Coronary artery (tissue), 2 donors: ENCODE results near the gene ZNF502.
"Not testable (repeated sequence)": the region's sequence is repeated elsewhere in the genome, so short reads cannot be mapped to it uniquely, and the experiment has no call there.

Experiments used
- DNase-seq: peaks from one replicate; pipeline ENCODE4 v3.0.0-alpha.2; 2017; ENCODE audit warnings: low spot score
- H3K27ac ChIP-seq, 2 donors: fragments of 200-600 bp; sonication (generic); one replicate each; pipeline ENCODE4 v1.5.1; 2016 to 2019
- H3K4me3 ChIP-seq: fragments of 200-600 bp; sonication (generic); 2 replicates; pipeline ENCODE4 v1.5.1; 2016; ENCODE audit warnings: mild to moderate bottlenecking, moderate library complexity
- TF ChIP-seq, protein P1 (sequence below): fragments of 200-600 bp; sonication (generic); IDR thresholded peaks from one replicate; pipeline ENCODE4 v1.5.1; 2019; ENCODE audit warnings: antibody characterized with exemption

ZNF502 gene

DNA sequence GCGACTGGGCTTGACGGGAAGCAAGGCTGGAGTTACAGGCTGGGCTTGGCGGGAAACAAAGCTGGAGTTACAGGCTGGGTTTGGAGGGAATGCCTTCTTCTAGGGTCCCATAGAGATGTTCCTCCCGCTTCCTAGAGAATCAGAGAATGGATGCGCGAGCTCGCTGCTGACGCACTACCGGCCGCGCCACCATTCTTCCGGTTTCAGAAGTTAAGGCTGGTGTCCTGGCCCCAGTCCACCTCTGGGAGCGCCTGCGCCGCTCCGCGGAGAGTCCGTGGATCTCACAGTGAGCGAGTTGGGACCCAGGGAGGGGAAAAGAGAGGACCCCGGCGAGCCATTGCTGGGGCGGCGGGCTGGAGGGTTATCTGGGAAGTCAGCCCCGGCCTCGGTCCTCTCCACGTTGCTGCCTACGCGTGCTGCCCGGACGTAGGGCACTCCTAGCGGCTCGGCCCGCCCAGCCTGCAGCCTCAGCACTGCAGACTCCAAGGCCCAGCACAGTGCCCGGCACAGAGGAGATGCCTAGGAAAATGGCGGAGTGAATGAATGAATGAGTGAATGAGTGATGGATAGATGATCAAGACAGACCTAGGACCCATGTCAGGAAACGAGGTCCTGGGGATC is at the start of gene ZNF502:
Gene ZNF502, plus strand, starts transcription at position 206 of the 621 bp plus-strand sequence. CDS start 7,602 bp downstream, outside the sequence.
- DNase-seq: peak; percentile 87
- TF ChIP-seq, protein P1, sequence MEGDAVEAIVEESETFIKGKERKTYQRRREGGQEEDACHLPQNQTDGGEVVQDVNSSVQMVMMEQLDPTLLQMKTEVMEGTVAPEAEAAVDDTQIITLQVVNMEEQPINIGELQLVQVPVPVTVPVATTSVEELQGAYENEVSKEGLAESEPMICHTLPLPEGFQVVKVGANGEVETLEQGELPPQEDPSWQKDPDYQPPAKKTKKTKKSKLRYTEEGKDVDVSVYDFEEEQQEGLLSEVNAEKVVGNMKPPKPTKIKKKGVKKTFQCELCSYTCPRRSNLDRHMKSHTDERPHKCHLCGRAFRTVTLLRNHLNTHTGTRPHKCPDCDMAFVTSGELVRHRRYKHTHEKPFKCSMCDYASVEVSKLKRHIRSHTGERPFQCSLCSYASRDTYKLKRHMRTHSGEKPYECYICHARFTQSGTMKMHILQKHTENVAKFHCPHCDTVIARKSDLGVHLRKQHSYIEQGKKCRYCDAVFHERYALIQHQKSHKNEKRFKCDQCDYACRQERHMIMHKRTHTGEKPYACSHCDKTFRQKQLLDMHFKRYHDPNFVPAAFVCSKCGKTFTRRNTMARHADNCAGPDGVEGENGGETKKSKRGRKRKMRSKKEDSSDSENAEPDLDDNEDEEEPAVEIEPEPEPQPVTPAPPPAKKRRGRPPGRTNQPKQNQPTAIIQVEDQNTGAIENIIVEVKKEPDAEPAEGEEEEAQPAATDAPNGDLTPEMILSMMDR: no peak
- peak within 1 kb of the TSS; percentile 26 to 70 for H3K27ac ChIP-seq
- peak within 1 kb of the TSS; percentile 77 for H3K4me3 ChIP-seq

DNA sequence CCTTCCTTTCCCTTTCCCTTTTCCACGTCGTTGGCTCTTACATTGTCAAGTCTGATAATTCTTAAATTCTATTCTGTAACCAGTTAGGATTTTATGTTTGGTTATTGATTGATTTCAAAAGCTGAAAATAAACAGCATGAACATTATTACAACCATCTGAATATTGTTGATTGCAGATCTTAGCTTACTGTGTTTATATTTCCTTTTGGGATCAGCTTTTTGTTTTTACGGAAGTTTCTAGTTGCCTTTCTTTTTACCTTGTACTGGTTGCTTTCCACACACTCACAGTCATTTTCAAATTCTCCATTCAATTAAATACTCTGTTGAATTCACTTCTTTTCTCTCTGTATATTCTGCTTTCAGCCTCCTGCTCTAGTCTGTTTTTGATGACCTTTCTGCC is 47.3 kb upstream of the ZNF502 start:
- no peak for DNase-seq
- no peak overlapping the region for H3K27ac ChIP-seq
- no peak overlapping the region for H3K4me3 ChIP-seq
- TF ChIP-seq, protein P1: no peak

DNA sequence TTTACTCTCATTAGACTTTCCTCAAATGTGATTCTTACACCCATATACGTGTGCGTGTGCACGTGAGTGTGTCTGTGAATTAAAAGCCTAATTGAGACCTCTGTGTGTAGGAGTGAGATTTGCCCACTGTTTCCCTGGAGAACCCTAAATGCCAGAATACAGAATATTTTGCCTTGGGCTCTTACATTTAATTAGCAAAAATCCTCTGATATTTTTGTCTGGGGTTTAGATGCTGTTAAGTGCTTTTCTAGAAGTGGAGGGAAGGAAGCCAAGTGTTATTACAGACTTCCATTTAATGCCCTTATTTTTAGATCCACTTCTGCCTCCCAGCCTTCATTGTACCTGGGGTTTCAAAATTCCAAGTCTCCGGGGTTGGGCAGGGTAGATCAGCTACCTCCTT is 46.1 kb upstream of the ZNF502 start:
- DNase-seq: no peak
- Histone ChIP-seq H3K4me3 (no peak overlapping the region), H3K27ac (no peak overlapping the region)
- TF ChIP-seq, protein P1: no peak

DNA sequence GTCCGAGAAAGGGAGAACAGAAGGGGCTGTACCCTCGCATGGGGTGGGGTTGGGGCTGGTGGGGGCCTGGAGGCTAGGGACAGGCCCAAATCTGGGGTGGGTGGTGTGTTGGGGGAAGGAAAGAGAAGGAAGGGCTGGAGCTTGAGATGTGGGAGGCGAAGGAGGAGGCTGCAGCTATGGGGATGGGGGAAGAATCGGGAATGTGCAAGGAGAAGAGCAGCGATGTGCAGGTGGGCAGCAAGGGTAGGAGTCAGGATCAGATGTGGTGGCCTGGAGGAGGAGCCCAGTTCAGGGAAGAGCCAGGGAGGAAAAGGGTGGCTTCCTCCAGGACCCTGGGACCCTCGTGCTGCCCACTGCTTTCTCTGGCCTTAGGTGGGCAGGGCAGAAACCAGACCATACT is 42.7 kb upstream of the ZNF502 start:
- no peak overlapping the region for H3K4me3 ChIP-seq
- DNase-seq: no peak
- H3K27ac ChIP-seq: no peak overlapping the region
- TF ChIP-seq, protein P1: no peak

DNA sequence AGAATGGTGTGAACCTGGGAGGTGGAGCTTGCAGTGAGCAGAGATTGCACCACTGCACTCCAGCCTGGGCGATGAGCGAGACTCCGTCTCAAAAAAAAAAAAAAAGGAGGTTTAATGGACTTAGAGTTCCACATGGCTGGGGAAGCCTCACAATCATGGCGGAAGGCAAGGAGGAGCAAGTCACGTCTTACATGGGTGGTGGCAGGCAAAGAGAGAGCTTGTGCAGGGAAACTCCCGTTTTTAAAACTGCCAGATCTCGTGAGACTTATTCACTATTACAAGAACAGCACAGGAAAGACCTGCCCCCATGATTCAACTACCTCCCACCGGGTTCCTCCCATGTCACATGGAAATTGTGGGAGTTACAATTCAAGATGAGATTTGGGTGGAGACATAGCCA is 39.0 kb upstream of the ZNF502 start:
- not testable (repeated sequence) for H3K4me3 ChIP-seq, DNase-seq, H3K27ac ChIP-seq

DNA sequence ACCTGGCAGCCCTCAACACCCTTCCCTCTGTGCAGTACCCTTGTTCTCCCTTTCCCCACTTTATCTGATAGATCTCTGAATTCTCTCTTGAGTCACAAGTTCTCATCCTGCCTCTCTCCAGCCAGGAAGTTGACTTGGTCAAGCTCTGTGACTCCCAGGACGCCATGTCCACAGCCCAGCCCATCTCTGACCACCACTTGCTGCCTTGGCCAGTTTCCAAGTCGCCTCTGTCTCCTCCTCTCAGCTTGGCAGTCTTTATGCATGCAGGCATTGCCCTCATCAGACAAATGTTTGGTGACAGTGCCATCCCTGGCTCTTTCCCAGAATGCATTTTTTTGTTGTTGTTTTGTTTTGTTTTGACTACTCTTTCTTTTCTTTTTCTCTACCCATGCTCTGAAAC is 38.2 kb upstream of the ZNF502 start:
- Histone ChIP-seq H3K4me3 (no peak overlapping the region), H3K27ac (no peak overlapping the region)
- no peak for DNase-seq
- TF ChIP-seq, protein P1: no peak

DNA sequence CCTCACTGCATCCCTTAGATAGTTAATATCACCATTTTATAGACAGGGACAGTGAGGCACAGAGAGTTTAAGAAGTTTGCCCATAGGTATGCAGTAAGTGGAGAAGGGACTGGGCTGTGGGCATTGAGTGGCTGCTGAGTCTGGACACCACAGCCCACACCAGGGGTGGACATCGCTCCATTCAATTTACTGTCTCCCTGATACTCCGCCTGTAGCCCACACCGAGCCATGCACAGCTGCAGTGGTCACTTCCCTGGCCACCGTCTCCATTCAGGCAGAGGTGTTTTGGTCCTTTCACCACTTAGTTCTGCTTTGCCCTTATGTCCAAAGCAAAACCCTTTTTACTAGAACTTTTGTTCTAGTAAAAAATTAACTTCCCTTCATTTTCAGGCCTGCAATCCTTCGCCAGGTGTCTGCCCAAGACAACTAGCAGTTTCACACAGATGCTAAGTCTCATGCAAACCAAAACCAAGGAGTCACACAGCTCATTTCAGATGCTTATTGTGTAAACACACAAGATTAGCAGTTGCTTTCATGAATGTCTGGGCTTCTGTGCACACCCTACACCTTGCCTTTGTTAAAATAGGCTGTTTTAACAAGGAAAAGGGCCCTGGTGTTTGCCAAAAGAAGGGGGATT is 33.9 kb upstream of the ZNF502 start:
- TF ChIP-seq, protein P1: no peak

More for the DNA sequence above, 33.9 kb upstream of the ZNF502 start:
- Histone ChIP-seq H3K4me3 (no peak overlapping the region), H3K27ac (no peak overlapping the region)
- no peak for DNase-seq
